Heart left ventricle (tissue), 16 donors: Measurements from ENCODE around the gene MFF. TPM values are rescaled to one million over a fixed set of nuclear protein-coding genes. Genes with fewer than 3 reads are reported as not detected.

Experiments used
- ATAC-seq, 4 donors: fragments of 200-7000 bp; cut with Tn5 transposase; one replicate each; pipeline ENCODE4 v1.9.1; 2020 to 2022; ENCODE audit warnings: moderate library complexity in 4 of 4, mild to moderate bottlenecking in 3 of 4, moderate number of reproducible peaks in 1 of 4
- DNase-seq, 5 donors: peaks; one replicate each; pipeline ENCODE4 v3.0.0-alpha.2; 2020
- H3K27ac ChIP-seq, 12 donors: fragments of 200-600 bp; sonication (generic) in 4 of 12; one replicate each; pipeline versions ENCODE4 v1.5.0 to v1.8.0; 2016 to 2022; ENCODE audit warnings: mild to moderate bottlenecking in 2 of 12
- H3K27me3 ChIP-seq, 9 donors: fragments of 200-600 bp; sonication (generic) in 2 of 9; one replicate each; pipeline versions ENCODE4 v1.5.1 to v1.8.0; 2016 to 2022; ENCODE audit warnings: mild to moderate bottlenecking in 3 of 9
- H3K36me3 ChIP-seq, 9 donors: fragments of 200-600 bp; sonication (generic) in 2 of 9; one replicate each; pipeline versions ENCODE4 v1.5.0 to v1.8.0; 2018 to 2022; ENCODE audit warnings: mild to moderate bottlenecking in 2 of 9
- H3K4me1 ChIP-seq, 12 donors: fragments of 200-600 bp; sonication (generic) in 4 of 12; one replicate each; pipeline versions ENCODE4 v1.5.0 to v1.8.0; 2016 to 2022; ENCODE audit warnings: mild to moderate bottlenecking in 3 of 12
- H3K4me3 ChIP-seq, 12 donors: fragments of 200-600 bp; sonication (generic) in 4 of 12; one replicate each; pipeline versions ENCODE4 v1.5.0 to v1.8.0; 2017 to 2022; ENCODE audit warnings: mild to moderate bottlenecking in 9 of 12, moderate library complexity in 4 of 12
- H3K9me3 ChIP-seq, 12 donors: fragments of 200-600 bp; sonication (generic) in 4 of 12; one replicate each; pipeline versions ENCODE4 v1.5.0 to v1.8.0; 2016 to 2022; ENCODE audit warnings: mild to moderate bottlenecking in 1 of 12
- CTCF ChIP-seq, 12 donors: fragments of 200-600 bp; sonication (generic) in 4 of 12; IDR thresholded peaks; one replicate each; pipeline versions ENCODE4 v1.5.0 to v1.8.0; 2018 to 2022; ENCODE audit warnings: antibody characterized with exemption in 12 of 12, mild to moderate bottlenecking in 5 of 12
- POLR2A ChIP-seq, 2 donors: fragments of 450-650 bp; IDR thresholded peaks; one replicate each; pipeline ENCODE4 v1.6.1; 2017; ENCODE audit warnings: antibody characterized with exemption in 2 of 2, mild to moderate bottlenecking in 2 of 2, moderate library complexity in 2 of 2
- WGBS, 4 donors: extraction: QIAGEN DNeasy Blood & Tissue Kit in 2 of 4; methylation state at CpG; one replicate each; pipeline versions ENCODE4 v1.1.5 to v1.1.7; 2013 to 2018; 5-methylcytosine and 5-hydroxymethylcytosine counted together
- intact Hi-C, 10 donors: fragments of 100-400 bp; cut with DNase I; formaldehyde crosslinking; loops; one replicate each; pipeline versions ENCODE4 v1.11.1 to v1.14.2; 2022
- polyA plus RNA-seq, 2 donors: library from polyadenylated mRNA; stranded (reverse); fragments of 200-250 nt; gene quantifications; one replicate each; pipeline ENCODE4 v1.2.3, GENCODE V29; 2013
- total RNA-seq, 9 donors: library from RNA; depleted of rRNA in 2 of 9; stranded (reverse); fragments of >200 nt in 2 of 9; fragmentation: NEBNext Ultra II Directional in 3 of 9; extraction: Animal tissue kit (Norgen Biotek cat#: 25700) in 3 of 9; gene quantifications; one replicate each; pipeline versions ENCODE4 v1.1.0 to v1.2.4, GENCODE V29; 2016 to 2023
- donor health status: ischemic (EF 13 %, LVEDD 7.1; RV severe dilation, severe dysfunction).
- donor health status: healthy with polysubstance abuse.
- donor health status: DM: no; HTN: yes; CAD: no.
- donor health status: DM: no; HTN: no; CAD: no.
- donor health status: ischemic (EF 25% LVEDD 6.9; RV normal size, moderate dysfunction).
- donor health status: ischemic (EF 25% LVEDD 5.7; RV mildly dilated, moderate dysfunction).
- donor health status: healthy.
- donor health status: DM: yes; HTN: yes; CAD: no.
- donor health status: ischemic (EF 35%, LVEDD 5.7; RV mildly dilated, moderate dysfunction).
- donor health status: nonischemic (EF 11% LVEDD 7.7; RV severe dilation, severe dysfunction).
- donor health status: DM: yes; HTN: yes; CAD: no.
- donor health status: PGD.
- donor health status: ischemic (EF 29% LVEDD 5.4; RV normal size, mild dysfunction).
- donor health status: nonischemic (EF 23%, LVEDD 6.1; RV moderate dilation, normal function).

MFF gene
- total and polyA plus RNA-seq, 11 donors = 60.1 to 117 (median 79.7) TPM

GRCh38 chr2:227296671-227297405, 28.2 kb upstream of the MFF start:
- Histone ChIP-seq H3K27ac (no peak overlapping the region), H3K4me1 (no peaks in the 10 kb centered on the region), H3K4me3 (no peak overlapping the region), H3K36me3 (peaks cover 0 to 51% (median 0%) of the 10 kb centered on the region in 9 donors), H3K27me3 (no peaks in the 10 kb centered on the region), H3K9me3 (no peaks in the 10 kb centered on the region)
- ATAC-seq (no peak), DNase-seq (no peak)
- TF ChIP-seq CTCF (IDR thresholded peaks at IDR 0.05) (no peak), POLR2A (IDR thresholded peaks at IDR 0.05) (no peak)
- WGBS, 4 donors = 84 to 90% (median 87%) methylated on average over 3 of the region's 3 CpGs
- intact Hi-C loops = no loop called here

GRCh38 chr2:227301523-227301922, 23.5 kb upstream of the MFF start:
- H3K4me3 ChIP-seq = no peak overlapping the region
- H3K36me3 ChIP-seq = peaks cover 0 to 55% (median 9%) of the 10 kb centered on the region in 9 donors
- DNase-seq (no peak), ATAC-seq (no peak)
- intact Hi-C loops = no loop called here
- no peaks in the 10 kb centered on the region for H3K9me3 ChIP-seq
- H3K27me3 ChIP-seq = no peaks in the 10 kb centered on the region
- H3K4me1 ChIP-seq = no peaks in the 10 kb centered on the region
- no peak overlapping the region for H3K27ac ChIP-seq
- TF ChIP-seq CTCF (IDR thresholded peaks at IDR 0.05) = no peak
- no peak for TF ChIP-seq POLR2A (IDR thresholded peaks at IDR 0.05)
- WGBS, 4 donors = 55 to 69% (median 65%) methylated on average over 1 of the region's 1 CpG

GRCh38 chr2:227308784-227309183, 16.3 kb upstream of the MFF start:
- Histone ChIP-seq H3K36me3 (peaks cover 0 to 73% (median 5%) of the 10 kb centered on the region in 9 donors), H3K27ac (no peak overlapping the region), H3K4me3 (no peak overlapping the region), H3K9me3 (no peaks in the 10 kb centered on the region), H3K4me1 (no peaks in the 10 kb centered on the region), H3K27me3 (no peaks in the 10 kb centered on the region)
- ATAC-seq = no peak
- TF ChIP-seq CTCF (IDR thresholded peaks at IDR 0.05) (no peak), POLR2A (IDR thresholded peaks at IDR 0.05) (no peak)
- 80 to 86% (median 84%) methylated on average over 4 of the region's 4 CpGs for WGBS, 4 donors
- DNase-seq = no peak
- intact Hi-C loops = no loop called here

- DNase-seq (no peak), ATAC-seq (no peak)
- H3K4me1 ChIP-seq = no peaks in the 10 kb centered on the region
- intact Hi-C loops = no loop called here
- H3K36me3 ChIP-seq = peaks cover 0 to 55% (median 0%) of the 10 kb centered on the region in 9 donors
- TF ChIP-seq CTCF (IDR thresholded peaks at IDR 0.05) (no peak), POLR2A (IDR thresholded peaks at IDR 0.05) (no peak)
- no peak overlapping the region for H3K27ac ChIP-seq
- H3K4me3 ChIP-seq = no peak overlapping the region
- H3K9me3 ChIP-seq = no peaks in the 10 kb centered on the region
- no peaks in the 10 kb centered on the region for H3K27me3 ChIP-seq
- 91 to 97% (median 94%) methylated on average over 4 of the region's 4 CpGs for WGBS, 4 donors
These were observed 14.3 kb upstream of the MFF start for GRCh38 chr2:227310756-227311110.
